Transverse colon (tissue), 4 donors: ENCODE data around the gene TPCN2. TPM values are rescaled to one million over a fixed set of nuclear protein-coding genes. Genes with fewer than 3 reads are reported as not detected.

Experiments
- DNase-seq: peaks from one replicate; pipeline ENCODE4 v3.0.0-alpha.2; 2019
- H3K27ac ChIP-seq, 4 donors: fragments of 200-600 bp; sonication (generic); 2 replicates each; pipeline ENCODE4 v1.5.1; 2016 to 2018; ENCODE audit warnings: inconsistent platforms in 4 of 4
- H3K27me3 ChIP-seq: fragments of 200-600 bp; sonication (generic); 2 replicates; pipeline ENCODE4 v1.5.1; 2017; ENCODE audit warnings: inconsistent platforms
- H3K36me3 ChIP-seq, 4 donors: fragments of 200-600 bp; sonication (generic); 2 replicates each; pipeline ENCODE4 v1.5.1; 2017 to 2019; ENCODE audit warnings: inconsistent platforms in 4 of 4
- H3K4me1 ChIP-seq, 4 donors: fragments of 200-600 bp; sonication (generic); 2 replicates each; pipeline ENCODE4 v1.5.1; 2017 to 2020; ENCODE audit warnings: inconsistent platforms in 4 of 4
- H3K4me3 ChIP-seq, 4 donors: fragments of 200-600 bp; sonication (generic); 1 replicate in 1 of 4; 2 replicates in 3 of 4; pipeline versions ENCODE4 v1.5.1 to v1.6.1; 2017 to 2019; ENCODE audit warnings: inconsistent platforms in 4 of 4
- H3K9me3 ChIP-seq, 2 donors: fragments of 200-600 bp; sonication (generic); 2 replicates each; pipeline ENCODE4 v1.5.1; 2017 to 2019; ENCODE audit warnings: inconsistent platforms in 2 of 2
- CTCF ChIP-seq, 5 experiments: fragments of 200-600 bp in 3 of 5; fragments of 450-650 bp in 2 of 5; sonication (generic) in 3 of 5; IDR thresholded peaks; 1 replicate in 2 of 5; 2 replicates in 3 of 5; pipeline ENCODE4 v1.5.1; 2016 to 2017; ENCODE audit warnings: antibody characterized with exemption in 5 of 5, inconsistent platforms in 3 of 5, mild to moderate bottlenecking in 2 of 5, moderate library complexity in 1 of 5
- EP300 ChIP-seq: sonication (generic); formaldehyde crosslinking; IDR thresholded peaks from one replicate; pipeline ENCODE4 v1.6.1; 2017; ENCODE audit warnings: antibody characterized with exemption, low read depth
- POLR2A ChIP-seq: fragments of 450-650 bp; IDR thresholded peaks from one replicate; pipeline ENCODE4 v1.6.1; 2016; ENCODE audit warnings: antibody characterized with exemption, mild to moderate bottlenecking, moderate library complexity
- POLR2AphosphoS5 ChIP-seq, 3 donors: sonication (generic); formaldehyde crosslinking; IDR thresholded peaks; one replicate each; pipeline ENCODE4 v1.6.1; 2016; ENCODE audit warnings: antibody characterized with exemption in 3 of 3
- WGBS, 2 donors: methylation state at CpG; one replicate each; pipeline ENCODE4 v1.1.5; 2018; ENCODE audit warnings: low coverage in 1 of 2; 5-methylcytosine and 5-hydroxymethylcytosine counted together
- in situ Hi-C, 4 donors: fragments of 200-750 bp; cut with MboI; loops; one replicate each; pipeline versions ENCODE4 v1.15.0 to v1.15.1; 2017; ENCODE audit warnings: low sequenced_read_pairs in 3 of 4, low pct_ligation_motif_present in 1 of 4, low pct_unique_long_range_greater_than_20kb in 1 of 4
- intact Hi-C: fragments of 100-400 bp; cut with DNase I; formaldehyde crosslinking; loops from one replicate; pipeline ENCODE4 v1.15.1; 2023; ENCODE audit warnings: low total_unique reads
- total RNA-seq, 4 donors: library from RNA; depleted of rRNA; stranded (reverse); fragments of >200 nt; gene quantifications; one replicate each; pipeline ENCODE4 v1.1.0, GENCODE V29; 2016

TPCN2 gene
- total RNA-seq, 4 donors from 2014 or later, result 16.8 to 25.4 (median 20.7) TPM

- in situ Hi-C loops, result no loop called here
- Histone ChIP-seq H3K27ac (peak overlapping the region in 2 of 4 donors; percentile 47 to 66), H3K27me3 (no peaks in the 10 kb centered on the region), H3K9me3 (no peaks in the 10 kb centered on the region), H3K4me1 (peaks cover 0 to 9% (median 7%) of the 10 kb centered on the region in 4 donors), H3K4me3 (no peak overlapping the region), H3K36me3 (no peaks in the 10 kb centered on the region)
- 83 to 85% methylated on average over 1 to 10 of the region's 10 CpGs for WGBS, 2 donors
- TF ChIP-seq POLR2AphosphoS5 (IDR thresholded peaks at IDR 0.05), result no peak
- no peak for TF ChIP-seq EP300
- no peak for TF ChIP-seq POLR2A
- TF ChIP-seq CTCF (IDR thresholded peaks at IDR 0.05), result no peak
- no peak for DNase-seq
- intact Hi-C loops, result no loop called here
Observed at GRCh38 chr11:69167130-69167915, 118.6 kb downstream of the TPCN2 start.

GRCh38 chr11:69167916-69168691 is 119.4 kb downstream of the TPCN2 start:
- Histone ChIP-seq H3K4me1 (peaks cover 0 to 9% (median 7%) of the 10 kb centered on the region in 4 donors), H3K4me3 (no peak overlapping the region), H3K9me3 (no peaks in the 10 kb centered on the region), H3K36me3 (no peaks in the 10 kb centered on the region), H3K27ac (no peak overlapping the region), H3K27me3 (no peaks in the 10 kb centered on the region)
- 57 to 81% methylated on average over 6 to 9 of the region's 9 CpGs for WGBS, 2 donors
- TF ChIP-seq CTCF (IDR thresholded peaks at IDR 0.05) (no peak), EP300 (no peak), POLR2A (no peak), POLR2AphosphoS5 (IDR thresholded peaks at IDR 0.05) (no peak)
- intact Hi-C loops, result no loop called here
- in situ Hi-C loops, result no loop called here
- DNase-seq, result no peak

- DNase-seq, result no peak
- in situ Hi-C loops, result no loop called here
- Histone ChIP-seq H3K36me3 (no peaks in the 10 kb centered on the region), H3K27me3 (no peaks in the 10 kb centered on the region), H3K9me3 (no peaks in the 10 kb centered on the region), H3K27ac (no peak overlapping the region), H3K4me3 (no peak overlapping the region), H3K4me1 (peaks cover 0 to 9% (median 7%) of the 10 kb centered on the region in 4 donors)
- intact Hi-C loops, result no loop called here
- WGBS, 2 donors, result 94% methylated on average over 3 of the region's 3 CpGs; no CpG with 5 or more reads in 1 of the 2 donors
- TF ChIP-seq EP300 (no peak), CTCF (IDR thresholded peaks at IDR 0.05) (no peak), POLR2AphosphoS5 (IDR thresholded peaks at IDR 0.05) (no peak), POLR2A (no peak)
Observed at GRCh38 chr11:69169479-69169878, 120.7 kb downstream of the TPCN2 start.

- H3K36me3 ChIP-seq, result no peaks in the 10 kb centered on the region
- 0 to 82% methylated on average over 1 to 6 of the region's 6 CpGs for WGBS, 2 donors
- TF ChIP-seq CTCF (IDR thresholded peaks at IDR 0.05) (no peak), EP300 (no peak), POLR2AphosphoS5 (IDR thresholded peaks at IDR 0.05) (no peak), POLR2A (no peak)
- no peaks in the 10 kb centered on the region for H3K9me3 ChIP-seq
- H3K27me3 ChIP-seq, result no peaks in the 10 kb centered on the region
- no peak overlapping the region for H3K4me3 ChIP-seq
- intact Hi-C loops (no loop called here), in situ Hi-C loops (no loop called here)
- no peak for DNase-seq
- H3K4me1 ChIP-seq, result peaks cover 0 to 9% (median 7%) of the 10 kb centered on the region in 4 donors
- no peak overlapping the region for H3K27ac ChIP-seq
Observed at GRCh38 chr11:69170704-69171103, 122.0 kb downstream of the TPCN2 start.
